HepG2 (cell line): ENCODE measurements around the gene PROX1. TPM values are rescaled to one million over a fixed set of nuclear protein-coding genes. Genes with fewer than 3 reads are reported as not detected.

Experiments used
- BRD4 ChIP-seq: sonication (generic); formaldehyde crosslinking; IDR thresholded peaks from 2 replicates; pipeline ENCODE4 v1.4.0; 2020; ENCODE audit warnings: missing genetic modification reagents
- CAMTA2 ChIP-seq: sonication (generic); formaldehyde crosslinking; IDR thresholded peaks from 2 replicates; pipeline ENCODE4 v1.4.0; 2020; ENCODE audit warnings: mild to moderate bottlenecking, missing genetic modification reagents, borderline replicate concordance
- CENPBD1 ChIP-seq: sonication (generic); formaldehyde crosslinking; IDR thresholded peaks from 2 replicates; pipeline ENCODE4 v1.8.0; 2022; ENCODE audit warnings: missing genetic modification reagents, low read depth, mild to moderate bottlenecking, borderline replicate concordance
- FOXO1 ChIP-seq: sonication (generic); formaldehyde crosslinking; IDR thresholded peaks from 2 replicates; pipeline ENCODE4 v1.4.0; 2020; ENCODE audit warnings: missing genetic modification reagents
- FUBP1 ChIP-seq: sonication (generic); formaldehyde crosslinking; IDR thresholded peaks from 2 replicates; pipeline ENCODE4 v1.5.1; 2020; ENCODE audit warnings: missing genetic modification reagents, mild to moderate bottlenecking, borderline replicate concordance
- HNF4G ChIP-seq, 2 experiments: sonication (generic) in 1 of 2; formaldehyde crosslinking in 1 of 2; IDR thresholded peaks; 2 replicates each; pipeline versions ENCODE4 v1.4.0 to v1.6.1; 2011 to 2020; ENCODE audit warnings: borderline replicate concordance in 2 of 2, low read depth in 2 of 2, mild to moderate bottlenecking in 2 of 2, low read length in 1 of 2, missing genetic modification reagents in 1 of 2, moderate library complexity in 1 of 2
- KDM2A ChIP-seq: sonication (generic); formaldehyde crosslinking; IDR thresholded peaks from 2 replicates; pipeline ENCODE4 v1.4.0; 2020; ENCODE audit warnings: low read depth, missing genetic modification reagents, borderline replicate concordance
- NFE2L2 ChIP-seq: fragments of 150-350 bp; IDR thresholded peaks from 2 replicates; pipeline ENCODE4 v1.6.1; 2014; ENCODE audit warnings: low read length
- NR2F6 ChIP-seq, 2 experiments: IDR thresholded peaks; 2 replicates each; pipeline ENCODE4 v1.6.1; 2016; ENCODE audit warnings: antibody characterized with exemption in 1 of 2, mild to moderate bottlenecking in 1 of 2
- POLR2A ChIP-seq, 2 experiments: IDR thresholded peaks; 2 replicates each; pipeline ENCODE4 v1.6.1; 2011; ENCODE audit warnings: low read depth in 2 of 2, low read length in 2 of 2, mild to moderate bottlenecking in 1 of 2, moderate library complexity in 1 of 2; ENCODE audit not compliant: insufficient read depth in 1 of 2
- RBAK ChIP-seq: sonication (generic); formaldehyde crosslinking; IDR thresholded peaks from 2 replicates; pipeline ENCODE4 v1.5.1; 2020; ENCODE audit warnings: mild to moderate bottlenecking, missing genetic modification reagents
- RXRA ChIP-seq: sonication (generic); formaldehyde crosslinking; IDR thresholded peaks from 2 replicates; pipeline ENCODE4 v1.5.1; 2020; ENCODE audit warnings: missing genetic modification reagents
- SCMH1 ChIP-seq: sonication (generic); formaldehyde crosslinking; IDR thresholded peaks from 2 replicates; pipeline ENCODE4 v1.9.0; 2021; ENCODE audit warnings: missing genetic modification reagents, mild to moderate bottlenecking, borderline replicate concordance
- SMAD1 ChIP-seq: sonication (generic); formaldehyde crosslinking; IDR thresholded peaks from 2 replicates; pipeline ENCODE4 v1.4.0; 2020; ENCODE audit warnings: missing genetic modification reagents, low read depth, mild to moderate bottlenecking, borderline replicate concordance
- SMARCC2 ChIP-seq: fragments of 450-650 bp; IDR thresholded peaks from 2 replicates; pipeline ENCODE4 v1.6.1; 2017; ENCODE audit warnings: antibody characterized with exemption, mild to moderate bottlenecking
- TBX3 ChIP-seq: fragments of 450-650 bp; IDR thresholded peaks from 2 replicates; pipeline ENCODE4 v1.6.1; 2017; ENCODE audit warnings: antibody characterized with exemption, mild to moderate bottlenecking, inconsistent platforms, borderline replicate concordance
- U2AF2 ChIP-seq: fragments of 200-400 bp; formaldehyde crosslinking; IDR thresholded peaks from 2 replicates; pipeline ENCODE4 v1.6.1; 2017; ENCODE audit warnings: low read depth, mild to moderate bottlenecking, low read length
- WIZ ChIP-seq: sonication (generic); formaldehyde crosslinking; IDR thresholded peaks from 2 replicates; pipeline ENCODE4 v1.5.1; 2020; ENCODE audit warnings: mild to moderate bottlenecking, missing genetic modification reagents
- ZKSCAN8 ChIP-seq: IDR thresholded peaks from 2 replicates; pipeline ENCODE4 v1.6.1; 2016; ENCODE audit warnings: borderline replicate concordance, missing genetic modification reagents, missing compliant biosample characterization
- ZNF530 ChIP-seq: sonication (generic); formaldehyde crosslinking; IDR thresholded peaks from 2 replicates; pipeline ENCODE4 v1.5.0; 2020; ENCODE audit warnings: low read depth, mild to moderate bottlenecking, missing genetic modification reagents
- ZNF576 ChIP-seq: sonication (generic); formaldehyde crosslinking; IDR thresholded peaks from 2 replicates; pipeline ENCODE4 v1.4.0; 2020; ENCODE audit warnings: mild to moderate bottlenecking, missing genetic modification reagents
- ZNF605 ChIP-seq: sonication (generic); formaldehyde crosslinking; IDR thresholded peaks from 2 replicates; pipeline ENCODE4 v1.8.0; 2022; ENCODE audit warnings: mild to moderate bottlenecking, missing genetic modification reagents
- ZNF703 ChIP-seq: sonication (generic); formaldehyde crosslinking; IDR thresholded peaks from 2 replicates; pipeline ENCODE4 v1.5.1; 2020; ENCODE audit warnings: missing genetic modification reagents, mild to moderate bottlenecking, moderate library complexity, borderline replicate concordance
- ZNF768 ChIP-seq: sonication (generic); formaldehyde crosslinking; IDR thresholded peaks from 2 replicates; pipeline ENCODE4 v1.4.0; 2020; ENCODE audit warnings: missing genetic modification reagents
- ZNF83 ChIP-seq: sonication (generic); formaldehyde crosslinking; IDR thresholded peaks from 2 replicates; pipeline ENCODE4 v1.4.0; 2020; ENCODE audit warnings: missing genetic modification reagents, mild to moderate bottlenecking, borderline replicate concordance
- polyA plus RNA-seq, 8 experiments: library from polyadenylated mRNA; depleted of rRNA in 3 of 8; stranded (reverse) in 7 of 8; unstranded in 1 of 8; fragments of >200 nt; fragmentation: Illumina TruSeq in 4 of 8; extraction: Trizol in 4 of 8; gene quantifications; 2 replicates each; pipeline versions ENCODE4 v1.2.1 to v1.2.3, GENCODE V29; 2011 to 2016; ENCODE audit warnings: low read depth in 4 of 8, missing spikeins in 1 of 8, mixed read lengths in 1 of 8; ENCODE audit not compliant: insufficient read depth in 1 of 8
- total RNA-seq, 5 experiments: library from RNA; depleted of rRNA; stranded (reverse); fragments of >200 nt; fragmentation: Illumina TruSeq; extraction: Trizol; gene quantifications; 2 replicates each; pipeline ENCODE4 v1.2.3, GENCODE V29; 2016; ENCODE audit warnings: low read depth in 1 of 5

The PROX1 gene
- total and polyA plus RNA-seq, 2 of the 13 experiments (the other 11 are each of a cell fraction or from before 2014, with no cell fraction given) = 12.3 to 30.2 TPM

- TF ChIP-seq FUBP1 (no peak), CAMTA2 (CRISPR knock-in tag) (no peak), SCMH1 (CRISPR knock-in tag) (no peak), U2AF2 (no peak), RBAK (CRISPR knock-in tag) (no peak), ZNF576 (CRISPR knock-in tag) (no peak), HNF4G (IDR thresholded peaks at IDR 0.05; ENCODE audit: borderline replicate concordance, low read depth, low read length) (peak; percentile 87; the same call in 1 of the 2 replicates), HNF4G (CRISPR knock-in tag; IDR thresholded peaks at IDR 0.05; ENCODE audit: borderline replicate concordance, low read depth) (no peak), KDM2A (CRISPR knock-in tag) (no peak), ZNF703 (CRISPR knock-in tag) (no peak), ZNF83 (CRISPR knock-in tag) (no peak), NR2F6 (IDR thresholded peaks at IDR 0.05) (peak; percentile 90), NR2F6 (CRISPR knock-in tag; IDR thresholded peaks at IDR 0.05) (peak; percentile 70), ZKSCAN8 (CRISPR knock-in tag) (no peak; the same call in 1 of the 2 replicates), BRD4 (CRISPR knock-in tag) (no peak), ZNF530 (CRISPR knock-in tag) (no peak), POLR2A (IDR thresholded peaks at IDR 0.05; ENCODE audit: insufficient read depth in 1 of 2, low read depth in 2 of 2, low read length in 2 of 2) (no peak), ZNF768 (CRISPR knock-in tag) (no peak), ZNF605 (no peak), SMAD1 (CRISPR knock-in tag) (no peak), WIZ (no peak), NFE2L2 (no peak), SMARCC2 (no peak), CENPBD1 (CRISPR knock-in tag) (no peak), TBX3 (peak; percentile 15; the same call in 1 of the 2 replicates), RXRA (CRISPR knock-in tag) (peak; percentile 21; the same call in 1 of the 2 replicates), FOXO1 (0 out of 2 replicates have a peak, but pooled peaks have one; percentile 51)
Measured at GRCh38 chr1:213956295-213956770, 31.4 kb upstream of the PROX1 start (continued).
